ENCODE measurements around the gene TAS2R19.
"Not testable (repeated sequence)": the region's sequence is repeated elsewhere in the genome, so short reads cannot be mapped to it uniquely, and the experiment has no call there.

Gene TAS2R19

DNA sequence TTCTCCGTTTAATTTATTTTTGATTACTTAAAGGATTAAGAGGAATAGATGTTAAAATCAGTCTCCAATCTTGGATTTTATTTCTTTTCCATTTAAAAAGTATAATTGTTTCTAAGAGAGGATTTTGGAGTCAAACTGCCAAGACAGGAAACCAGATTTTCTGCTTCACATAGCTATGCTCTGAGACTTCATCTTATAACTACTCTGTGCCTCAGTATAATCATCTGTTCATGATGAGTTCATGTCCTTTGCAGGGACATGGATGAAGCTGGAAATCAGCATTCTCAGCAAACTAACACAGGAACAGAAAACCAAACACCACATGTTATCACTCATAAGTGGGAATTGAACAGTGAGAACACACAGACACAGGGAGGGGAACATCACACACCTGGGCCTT, 17.7 kb upstream of the TAS2R19 start:
- Histone ChIP-seq H3K27me3 (ENCODE audit: control insufficient read depth, insufficient read depth, low read length) (no peaks in the 10 kb centered on the region), H3K36me3 (ENCODE audit: control insufficient read depth, insufficient read depth, low read length) (peaks cover 6% of the 10 kb centered on the region; the same call in 1 of the 2 replicates), H3K9ac (ENCODE audit: low read length) (no peak overlapping the region), H3K4me1 (ENCODE audit: control insufficient read depth, insufficient read depth, low read length) (no peaks in the 10 kb centered on the region), H3K27ac (ENCODE audit: low read depth, low read length) (no peak overlapping the region), H3K4me3 (ENCODE audit: low read depth, low read length) (no peak overlapping the region), H3K9me3 (ENCODE audit: control insufficient read depth, insufficient read depth, low read depth, low read length) (no peaks in the 10 kb centered on the region)

DNA sequence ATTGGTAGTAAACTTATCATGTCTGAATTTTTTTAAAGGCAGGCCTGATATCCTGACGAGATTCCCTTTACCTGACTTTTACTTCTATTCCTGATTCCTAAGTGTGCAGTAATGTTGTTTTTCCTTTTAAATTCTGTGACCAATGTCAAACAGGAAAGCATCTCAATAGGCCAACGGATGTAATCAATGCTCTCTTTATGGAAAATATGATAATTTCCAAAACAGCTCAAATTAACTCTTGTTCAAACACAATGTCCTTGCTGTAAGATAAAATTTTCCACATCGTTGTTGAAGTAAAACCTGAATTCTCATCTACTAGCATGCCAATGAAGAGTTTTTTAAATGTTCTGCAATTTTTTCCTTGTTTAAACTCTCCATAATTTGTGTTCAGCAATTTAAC, 16.8 kb upstream of the TAS2R19 start:
- Histone ChIP-seq H3K9ac (ENCODE audit: low read length) (no peak overlapping the region), H3K4me3 (ENCODE audit: low read depth, low read length) (no peak overlapping the region), H3K4me1 (ENCODE audit: control insufficient read depth, insufficient read depth, low read length) (no peaks in the 10 kb centered on the region), H3K27ac (ENCODE audit: low read depth, low read length) (no peak overlapping the region), H3K9me3 (ENCODE audit: control insufficient read depth, insufficient read depth, low read depth, low read length) (no peaks in the 10 kb centered on the region), H3K27me3 (ENCODE audit: control insufficient read depth, insufficient read depth, low read length) (no peaks in the 10 kb centered on the region), H3K36me3 (ENCODE audit: control insufficient read depth, insufficient read depth, low read length) (no peaks in the 10 kb centered on the region)

DNA sequence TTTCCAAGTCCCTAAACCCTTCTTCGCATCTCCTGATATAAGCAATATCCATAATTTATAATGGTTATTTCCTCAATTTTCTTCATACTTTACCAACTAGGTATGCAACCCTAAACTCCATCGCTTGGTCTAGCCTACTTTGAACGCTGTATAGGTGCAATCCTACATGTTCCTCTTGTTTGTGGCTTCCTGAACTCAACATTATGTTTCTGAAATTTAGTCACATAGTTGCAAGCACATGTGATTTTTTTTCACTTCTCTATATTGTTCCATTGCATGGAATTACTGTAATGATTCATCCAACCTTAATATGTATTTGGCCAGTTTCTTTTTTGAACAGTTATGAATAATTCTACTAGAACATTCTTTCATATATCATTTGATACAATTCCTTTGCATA, 11.5 kb upstream of the TAS2R19 start:
- H3K36me3 ChIP-seq (ENCODE audit: control insufficient read depth, insufficient read depth, low read length); H3K27ac ChIP-seq (ENCODE audit: low read depth, low read length); H3K9ac ChIP-seq (ENCODE audit: low read length); H3K4me1 ChIP-seq (ENCODE audit: control insufficient read depth, insufficient read depth, low read length); H3K9me3 ChIP-seq (ENCODE audit: control insufficient read depth, insufficient read depth, low read depth, low read length); H3K27me3 ChIP-seq (ENCODE audit: control insufficient read depth, insufficient read depth, low read length); H3K4me3 ChIP-seq (ENCODE audit: low read depth, low read length): not testable (repeated sequence)

DNA sequence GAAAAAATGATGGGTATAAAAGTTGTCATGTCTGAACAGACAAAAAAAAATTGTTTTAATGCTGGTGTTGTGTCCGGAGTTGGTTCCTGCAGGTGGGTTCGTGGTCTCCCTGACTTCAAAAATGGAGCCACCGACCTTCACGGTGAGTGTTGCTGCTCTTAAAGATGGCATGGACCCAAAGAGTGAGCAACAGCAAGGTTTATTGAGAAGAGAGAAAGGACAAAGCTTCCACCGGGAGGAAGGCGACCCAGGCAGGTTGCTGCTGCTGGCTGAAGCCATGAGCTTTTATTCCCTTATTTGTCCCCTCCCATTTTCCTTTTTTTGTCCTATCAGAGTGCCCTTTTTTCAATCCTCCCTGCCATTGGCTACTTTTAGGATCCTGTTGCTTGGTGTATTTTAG, 8.9 kb upstream of the TAS2R19 start, which contains the start of gene TAS2R31:
TSS of gene TAS2R31 (minus strand) at position 101 of the 400 bp plus-strand sequence. CDS start at position 29, 72 bp downstream.
- no peaks in the 10 kb centered on the region for H3K27me3 ChIP-seq (ENCODE audit: control insufficient read depth, insufficient read depth, low read length)
- H3K4me1 ChIP-seq (ENCODE audit: control insufficient read depth, insufficient read depth, low read length): no peaks in the 10 kb centered on the region
- H3K4me3 ChIP-seq (ENCODE audit: low read depth, low read length): no peak within 1 kb of the TSS
- no peak within 1 kb of the TSS for H3K9ac ChIP-seq (ENCODE audit: low read length)
- H3K36me3 ChIP-seq (ENCODE audit: control insufficient read depth, insufficient read depth, low read length): no peaks in the 10 kb centered on the region
- no peaks in the 10 kb centered on the region for H3K9me3 ChIP-seq (ENCODE audit: control insufficient read depth, insufficient read depth, low read depth, low read length)
- H3K27ac ChIP-seq (ENCODE audit: low read depth, low read length): no peak within 1 kb of the TSS

DNA sequence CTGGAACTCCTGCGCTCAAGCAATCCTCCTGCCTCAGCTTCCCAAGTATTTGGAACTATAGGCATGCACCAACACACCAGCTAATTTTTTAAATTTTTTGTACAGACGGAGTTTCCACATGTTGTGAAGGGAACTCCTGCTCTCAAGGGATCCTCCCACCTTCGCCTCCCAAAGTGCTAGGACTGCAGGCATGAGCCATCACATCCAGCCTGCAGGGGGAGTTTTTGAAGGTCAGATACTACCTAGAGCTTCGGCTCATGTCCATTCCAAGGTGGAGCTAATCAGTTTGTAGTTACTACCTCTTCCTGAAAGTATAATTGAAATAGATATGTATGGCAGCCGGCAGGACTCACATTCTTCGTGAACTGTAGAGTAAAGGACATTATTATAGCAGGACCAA, 3.7 kb upstream of the TAS2R19 start:
- Histone ChIP-seq H3K4me1 (ENCODE audit: control insufficient read depth, insufficient read depth, low read length) (no peaks in the 10 kb centered on the region), H3K9ac (ENCODE audit: low read length) (no peak overlapping the region), H3K36me3 (ENCODE audit: control insufficient read depth, insufficient read depth, low read length) (no peaks in the 10 kb centered on the region), H3K27me3 (ENCODE audit: control insufficient read depth, insufficient read depth, low read length) (no peaks in the 10 kb centered on the region), H3K4me3 (ENCODE audit: low read depth, low read length) (no peak overlapping the region), H3K9me3 (ENCODE audit: control insufficient read depth, insufficient read depth, low read depth, low read length) (no peaks in the 10 kb centered on the region), H3K27ac (ENCODE audit: low read depth, low read length) (no peak overlapping the region)

DNA sequence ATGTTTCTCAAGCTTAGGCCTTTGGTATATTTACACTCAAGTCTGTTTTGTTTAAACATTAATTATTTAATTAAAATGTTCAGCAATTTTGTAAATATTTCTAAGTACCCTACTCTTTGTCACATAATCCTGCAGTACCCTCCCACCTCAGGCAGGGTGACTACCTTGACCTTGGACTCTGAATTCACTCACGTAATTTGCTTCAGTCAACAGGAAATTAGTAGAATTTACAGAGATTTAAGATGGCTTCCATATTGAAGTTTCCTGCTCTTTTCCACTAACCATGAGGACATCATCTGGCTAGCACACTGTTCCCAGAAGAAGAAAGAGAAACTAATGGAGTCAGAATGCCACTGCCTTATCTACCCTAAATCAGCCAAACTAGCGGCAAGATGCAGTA, 967 bp upstream of the TAS2R19 start:
- no peaks in the 10 kb centered on the region for H3K36me3 ChIP-seq (ENCODE audit: control insufficient read depth, insufficient read depth, low read length)
- no peaks in the 10 kb centered on the region for H3K4me1 ChIP-seq (ENCODE audit: control insufficient read depth, insufficient read depth, low read length)
- H3K4me3 ChIP-seq (ENCODE audit: low read depth, low read length): no peak overlapping the region
- no peak overlapping the region for H3K9ac ChIP-seq (ENCODE audit: low read length)
- H3K27me3 ChIP-seq (ENCODE audit: control insufficient read depth, insufficient read depth, low read length): no peaks in the 10 kb centered on the region
- no peak overlapping the region for H3K27ac ChIP-seq (ENCODE audit: low read depth, low read length)
- H3K9me3 ChIP-seq (ENCODE audit: control insufficient read depth, insufficient read depth, low read depth, low read length): no peaks in the 10 kb centered on the region

DNA sequence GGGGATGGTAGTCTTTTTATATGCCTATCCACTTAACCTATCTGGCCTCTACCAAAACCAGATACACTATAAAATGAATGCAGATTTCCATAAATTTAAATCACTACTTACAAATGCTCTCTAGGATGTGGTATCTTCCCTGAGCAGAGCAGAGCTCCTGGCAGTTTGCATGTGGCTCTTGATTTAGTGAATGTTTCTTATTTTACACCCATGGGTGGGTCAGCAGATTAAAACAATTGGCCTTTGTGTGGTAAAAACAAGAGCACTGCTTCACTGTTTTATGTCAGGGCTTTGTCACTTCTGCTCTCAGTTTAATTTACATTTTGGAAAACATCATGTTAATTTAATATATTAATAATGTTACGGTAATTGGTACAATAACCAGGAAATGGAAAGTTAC, 5.5 kb downstream of the TAS2R19 start:
- H3K4me3 ChIP-seq (ENCODE audit: low read depth, low read length): no peak overlapping the region

DNA sequence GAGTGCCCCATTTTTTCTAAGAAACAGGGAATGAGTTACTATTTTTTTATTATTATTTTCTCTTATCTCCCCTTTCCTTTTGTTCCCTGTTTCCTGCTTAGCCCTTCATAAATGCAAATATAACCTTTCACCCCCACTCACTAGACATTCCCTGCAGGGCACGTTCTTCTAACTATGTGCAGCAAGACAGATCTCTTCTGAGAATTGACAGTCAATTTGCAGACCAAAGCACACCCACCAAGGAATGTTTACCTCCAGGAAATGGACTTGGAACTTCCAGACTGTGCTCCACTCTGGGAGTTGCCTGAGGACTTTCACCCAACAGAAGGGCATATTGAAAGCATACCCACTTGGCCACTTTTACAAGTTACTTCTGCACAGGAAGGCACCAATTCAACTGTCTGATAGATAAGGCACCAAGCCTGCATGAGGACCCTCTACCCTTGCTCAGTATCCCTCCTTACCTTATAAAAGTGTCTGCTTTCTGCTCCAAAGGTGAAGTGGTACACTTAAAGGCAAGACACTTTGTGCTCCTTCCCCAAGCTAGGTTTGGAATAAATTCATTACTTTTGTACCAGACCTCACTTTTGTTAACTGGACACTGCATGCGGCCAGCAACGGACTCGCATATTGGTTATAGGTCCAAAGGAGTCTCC, 6.5 kb downstream of the TAS2R19 start:
- Histone ChIP-seq H3K27ac (ENCODE audit: low read depth, low read length) (no peak overlapping the region), H3K4me3 (ENCODE audit: low read depth, low read length) (no peak overlapping the region), H3K9ac (ENCODE audit: low read length) (no peak overlapping the region), H3K27me3 (ENCODE audit: control insufficient read depth, insufficient read depth, low read length) (no peaks in the 10 kb centered on the region), H3K36me3 (ENCODE audit: control insufficient read depth, insufficient read depth, low read length) (no peaks in the 10 kb centered on the region), H3K4me1 (ENCODE audit: control insufficient read depth, insufficient read depth, low read length) (no peaks in the 10 kb centered on the region), H3K9me3 (ENCODE audit: control insufficient read depth, insufficient read depth, low read depth, low read length) (no peaks in the 10 kb centered on the region)

More for the DNA sequence above, 5.5 kb downstream of the TAS2R19 start:
- Histone ChIP-seq H3K27ac (ENCODE audit: low read depth, low read length) (no peak overlapping the region), H3K9me3 (ENCODE audit: control insufficient read depth, insufficient read depth, low read depth, low read length) (no peaks in the 10 kb centered on the region), H3K36me3 (ENCODE audit: control insufficient read depth, insufficient read depth, low read length) (no peaks in the 10 kb centered on the region), H3K9ac (ENCODE audit: low read length) (no peak overlapping the region), H3K27me3 (ENCODE audit: control insufficient read depth, insufficient read depth, low read length) (no peaks in the 10 kb centered on the region), H3K4me1 (ENCODE audit: control insufficient read depth, insufficient read depth, low read length) (no peaks in the 10 kb centered on the region)

DNA sequence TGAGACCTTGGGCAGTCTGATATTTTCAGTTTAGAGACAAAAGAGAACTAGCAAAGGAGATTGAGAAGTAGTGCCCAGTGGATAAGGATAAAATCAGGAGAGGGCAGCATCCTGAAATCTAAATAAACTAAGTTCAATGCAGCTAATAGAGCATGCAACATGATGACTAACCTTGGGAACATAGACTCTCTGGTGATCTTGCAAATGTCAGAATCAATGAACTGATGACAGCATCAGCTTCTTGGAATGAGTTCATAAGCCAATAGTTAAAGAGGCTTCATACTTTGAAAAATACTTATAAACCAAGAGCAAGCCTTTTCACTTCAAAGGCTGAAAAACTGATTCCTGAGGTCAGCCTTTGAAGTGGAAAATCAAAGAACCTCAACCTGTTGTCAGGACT, 8.2 kb downstream of the TAS2R19 start:
- H3K4me3 ChIP-seq (ENCODE audit: low read depth, low read length): no peak overlapping the region

DNA sequence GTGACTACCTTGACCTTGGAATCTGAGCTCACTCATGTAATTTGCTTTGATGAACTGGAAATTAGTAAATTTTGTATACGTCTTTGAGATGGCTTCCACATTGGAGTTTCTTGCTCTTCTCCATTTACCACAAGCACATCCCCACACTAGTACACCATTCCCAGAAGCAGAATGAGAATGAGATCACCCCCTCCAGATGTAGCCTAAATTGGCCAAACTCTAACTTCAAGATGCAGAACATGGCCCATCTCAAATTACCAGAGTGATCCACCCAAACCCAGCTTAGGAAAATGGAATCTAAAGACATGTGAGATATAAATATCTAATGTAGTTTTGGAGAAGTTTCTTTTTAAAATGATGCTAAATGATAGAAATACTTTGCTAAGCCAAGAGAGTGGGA, 14.8 kb downstream of the TAS2R19 start:
- H3K9ac ChIP-seq (ENCODE audit: low read length): no peak overlapping the region
- no peaks in the 10 kb centered on the region for H3K9me3 ChIP-seq (ENCODE audit: control insufficient read depth, insufficient read depth, low read depth, low read length)
- no peak overlapping the region for H3K27ac ChIP-seq (ENCODE audit: low read depth, low read length)
- H3K27me3 ChIP-seq (ENCODE audit: control insufficient read depth, insufficient read depth, low read length): no peaks in the 10 kb centered on the region
- H3K36me3 ChIP-seq (ENCODE audit: control insufficient read depth, insufficient read depth, low read length): no peaks in the 10 kb centered on the region
- H3K4me3 ChIP-seq (ENCODE audit: low read depth, low read length): no peak overlapping the region
- H3K4me1 ChIP-seq (ENCODE audit: control insufficient read depth, insufficient read depth, low read length): no peaks in the 10 kb centered on the region

More for the DNA sequence above, 8.2 kb downstream of the TAS2R19 start:
- Histone ChIP-seq H3K27me3 (ENCODE audit: control insufficient read depth, insufficient read depth, low read length) (no peaks in the 10 kb centered on the region), H3K4me1 (ENCODE audit: control insufficient read depth, insufficient read depth, low read length) (no peaks in the 10 kb centered on the region), H3K27ac (ENCODE audit: low read depth, low read length) (no peak overlapping the region), H3K9me3 (ENCODE audit: control insufficient read depth, insufficient read depth, low read depth, low read length) (no peaks in the 10 kb centered on the region), H3K9ac (ENCODE audit: low read length) (no peak overlapping the region), H3K36me3 (ENCODE audit: control insufficient read depth, insufficient read depth, low read length) (no peaks in the 10 kb centered on the region)

DNA sequence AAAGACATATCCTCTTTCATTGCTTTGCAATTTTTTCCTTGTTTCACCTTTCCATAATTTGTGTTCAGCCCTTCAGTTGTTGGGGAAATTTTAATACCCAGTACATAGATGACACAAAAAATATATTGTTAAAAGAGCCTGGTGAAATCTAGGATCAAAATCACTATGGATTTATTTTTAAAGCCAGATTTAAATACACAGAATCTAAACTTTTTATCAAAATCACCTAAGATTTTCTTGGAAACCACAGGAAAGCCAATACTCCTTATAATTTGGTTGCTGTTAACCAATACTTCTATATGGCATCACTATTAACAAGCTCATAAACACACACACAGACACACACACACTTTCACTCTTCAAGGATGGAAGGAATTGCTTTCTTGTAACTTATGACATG, 24.2 kb downstream of the TAS2R19 start, which contains the start of gene TAS2R20:
TSS of gene TAS2R20 (minus strand) at position 101 of the 400 bp plus-strand sequence. CDS start 429 bp downstream, outside the sequence.
- Histone ChIP-seq H3K9ac (ENCODE audit: low read length) (no peak within 1 kb of the TSS), H3K36me3 (ENCODE audit: control insufficient read depth, insufficient read depth, low read length) (0 out of 2 replicates have a peak, but pooled peaks cover 3% of the 10 kb centered on the region), H3K9me3 (ENCODE audit: control insufficient read depth, insufficient read depth, low read depth, low read length) (no peaks in the 10 kb centered on the region), H3K27ac (ENCODE audit: low read depth, low read length) (no peak within 1 kb of the TSS), H3K4me1 (ENCODE audit: control insufficient read depth, insufficient read depth, low read length) (no peaks in the 10 kb centered on the region), H3K27me3 (ENCODE audit: control insufficient read depth, insufficient read depth, low read length) (no peaks in the 10 kb centered on the region), H3K4me3 (ENCODE audit: low read depth, low read length) (no peak within 1 kb of the TSS)

Data from HUES6 (cell line).